Neural cell (in vitro differentiated cells): ENCODE data around the gene CRIM1. TPM values are rescaled to one million over a fixed set of nuclear protein-coding genes. Genes with fewer than 3 reads are reported as not detected.

Source experiments
- H2AFZ ChIP-seq: fragments of 200-600, 300-800 bp; sonication (generic), shearing (Covaris generic); 2 replicates; pipeline ENCODE4 v1.6.0; 2014; ENCODE audit warnings: low read depth, mild to moderate bottlenecking, antibody characterized with exemption, low read length, moderate library complexity
- H3F3A ChIP-seq: fragments of 200-600 bp; shearing (Covaris generic); 2 replicates; pipeline ENCODE4 v1.6.1; 2016; ENCODE audit warnings: mild to moderate bottlenecking, moderate library complexity, mixed read lengths, antibody characterized with exemption, low read length; ENCODE audit not compliant: insufficient read depth, poor library complexity, severe bottlenecking
- H3K27ac ChIP-seq: fragments of 200-600, 300-800 bp; sonication (generic), shearing (Covaris generic); 2 replicates; pipeline ENCODE4 v1.5.1; 2014; ENCODE audit warnings: mild to moderate bottlenecking, low read length, moderate library complexity
- H3K27me3 ChIP-seq: fragments of 300-800, 200-600 bp; sonication (generic), shearing (Covaris generic); 2 replicates; pipeline ENCODE4 v1.6.0; 2014; ENCODE audit warnings: mild to moderate bottlenecking, low read depth, low read length, moderate library complexity; ENCODE audit not compliant: insufficient read depth
- H3K36me3 ChIP-seq: fragments of 300-800, 200-600 bp; sonication (generic), shearing (Covaris generic); 2 replicates; pipeline ENCODE4 v1.5.1; 2014; ENCODE audit warnings: mild to moderate bottlenecking, antibody characterized with exemption, low read length, moderate library complexity; ENCODE audit not compliant: insufficient read depth
- H3K4me2 ChIP-seq: fragments of 300-800, 200-600 bp; sonication (generic), shearing (Covaris generic); 2 replicates; pipeline ENCODE4 v1.6.0; 2014; ENCODE audit warnings: mild to moderate bottlenecking, low read length
- H3K4me3 ChIP-seq: fragments of 300-800, 200-600 bp; sonication (generic), shearing (Covaris generic); 2 replicates; pipeline ENCODE4 v1.5.1; 2014; ENCODE audit warnings: mild to moderate bottlenecking, low read length, moderate library complexity
- H3K79me2 ChIP-seq: fragments of 200-600 bp; shearing (Covaris generic); replicated peaks from 2 replicates; pipeline ENCODE4 v1.6.0; 2014; ENCODE audit warnings: mild to moderate bottlenecking, low read length, moderate library complexity; ENCODE audit not compliant: insufficient read depth
- H3K9ac ChIP-seq: fragments of 300-800, 200-600 bp; sonication (generic), shearing (Covaris generic); 2 replicates; pipeline ENCODE4 v1.6.1; 2016; ENCODE audit warnings: mild to moderate bottlenecking, low read length, mixed read lengths
- H3K9me2 ChIP-seq: fragments of 200-600 bp; shearing (Covaris generic); 2 replicates; pipeline ENCODE4 v1.6.1; 2016; ENCODE audit warnings: mild to moderate bottlenecking, low read length, mixed read lengths; ENCODE audit not compliant: insufficient read depth
- H3K9me3 ChIP-seq: fragments of 200-600, 300-800 bp; sonication (generic), shearing (Covaris generic); 2 replicates; pipeline ENCODE4 v1.6.1; 2016; ENCODE audit warnings: mild to moderate bottlenecking, mixed run types, low read length, moderate library complexity, mixed read lengths
- H4K20me1 ChIP-seq: fragments of 200-600 bp; shearing (Covaris generic); 2 replicates; pipeline ENCODE4 v1.6.1; 2016; ENCODE audit warnings: mild to moderate bottlenecking, mixed run types; ENCODE audit not compliant: insufficient read depth
- EP300 ChIP-seq: fragments of 450-650 bp; conservative IDR thresholded peaks from 2 replicates; pipeline ENCODE4 v1.6.1; 2014; ENCODE audit warnings: antibody characterized with exemption, mild to moderate bottlenecking, moderate library complexity; ENCODE audit not compliant: poor library complexity, severe bottlenecking
- EZH2 ChIP-seq: fragments of 200-600, 300-800 bp; shearing (Covaris generic), sonication (generic); IDR thresholded peaks from 2 replicates; pipeline ENCODE4 v1.6.1; 2014; ENCODE audit warnings: antibody characterized with exemption, low read length, borderline replicate concordance, mild to moderate bottlenecking; ENCODE audit not compliant: insufficient read depth, poor library complexity, severe bottlenecking
- MXI1 ChIP-seq: fragments of 450-650 bp; conservative IDR thresholded peaks from 2 replicates; pipeline ENCODE4 v1.6.1; 2014; ENCODE audit warnings: antibody characterized with exemption, mild to moderate bottlenecking; ENCODE audit not compliant: poor library complexity, severe bottlenecking
- POLR2AphosphoS5 ChIP-seq: IDR thresholded peaks from 2 replicates; pipeline ENCODE4 v1.6.1; 2012
- RAD21 ChIP-seq: fragments of 450-650 bp; conservative IDR thresholded peaks from 2 replicates; pipeline ENCODE4 v1.6.1; 2014; ENCODE audit warnings: antibody characterized with exemption, mild to moderate bottlenecking, moderate library complexity
- SMC3 ChIP-seq: fragments of 450-650 bp; conservative IDR thresholded peaks from 2 replicates; pipeline ENCODE4 v1.6.1; 2014; ENCODE audit warnings: antibody characterized with exemption, mild to moderate bottlenecking, moderate library complexity; ENCODE audit not compliant: poor library complexity
- TAF1 ChIP-seq: IDR thresholded peaks from 2 replicates; pipeline ENCODE4 v1.6.1; 2012; ENCODE audit warnings: low read depth
- polyA plus RNA-seq: library from polyadenylated mRNA; depleted of rRNA; stranded (reverse); fragments of >200 nt; gene quantifications from 2 replicates; pipeline ENCODE4 v1.2.3, GENCODE V29; 2014
- TF ChIP-seq, protein P1 (sequence below): IDR thresholded peaks from 2 replicates; pipeline ENCODE4 v1.6.1; 2012; ENCODE audit warnings: borderline replicate concordance
- TF ChIP-seq, protein P2 (sequence below): fragments of 450-650 bp; IDR thresholded peaks from 2 replicates; pipeline ENCODE4 v1.5.1; 2014; ENCODE audit warnings: antibody characterized with exemption, mild to moderate bottlenecking, moderate library complexity; ENCODE audit not compliant: poor library complexity, severe bottlenecking

The CRIM1 gene
- polyA plus RNA-seq, 1 donor from 2014 or later: 6.7 TPM

GRCh38 chr2:36466135-36466534 lies 110.6 kb downstream of the CRIM1 start:
- no peaks in the 10 kb centered on the region for H4K20me1 ChIP-seq
- no peak overlapping the region for H3K9ac ChIP-seq
- no peaks in the 10 kb centered on the region for H3K9me3 ChIP-seq
- no peak overlapping the region for H3K4me2 ChIP-seq
- H3K9me2 ChIP-seq: no peaks in the 10 kb centered on the region
- H3F3A ChIP-seq: no peaks in the 10 kb centered on the region
- H3K36me3 ChIP-seq: no peaks in the 10 kb centered on the region
- H3K27me3 ChIP-seq: no peaks in the 10 kb centered on the region
- H2AFZ ChIP-seq: no peak overlapping the region
- H3K4me3 ChIP-seq: no peak overlapping the region
- H3K27ac ChIP-seq: no peak overlapping the region
- TF ChIP-seq SMC3 (no peak), EP300 (no peak), RAD21 (no peak), MXI1 (no peak), TAF1 (no peak), EZH2 (no peak), POLR2AphosphoS5 (no peak)
- TF ChIP-seq, protein P1, sequence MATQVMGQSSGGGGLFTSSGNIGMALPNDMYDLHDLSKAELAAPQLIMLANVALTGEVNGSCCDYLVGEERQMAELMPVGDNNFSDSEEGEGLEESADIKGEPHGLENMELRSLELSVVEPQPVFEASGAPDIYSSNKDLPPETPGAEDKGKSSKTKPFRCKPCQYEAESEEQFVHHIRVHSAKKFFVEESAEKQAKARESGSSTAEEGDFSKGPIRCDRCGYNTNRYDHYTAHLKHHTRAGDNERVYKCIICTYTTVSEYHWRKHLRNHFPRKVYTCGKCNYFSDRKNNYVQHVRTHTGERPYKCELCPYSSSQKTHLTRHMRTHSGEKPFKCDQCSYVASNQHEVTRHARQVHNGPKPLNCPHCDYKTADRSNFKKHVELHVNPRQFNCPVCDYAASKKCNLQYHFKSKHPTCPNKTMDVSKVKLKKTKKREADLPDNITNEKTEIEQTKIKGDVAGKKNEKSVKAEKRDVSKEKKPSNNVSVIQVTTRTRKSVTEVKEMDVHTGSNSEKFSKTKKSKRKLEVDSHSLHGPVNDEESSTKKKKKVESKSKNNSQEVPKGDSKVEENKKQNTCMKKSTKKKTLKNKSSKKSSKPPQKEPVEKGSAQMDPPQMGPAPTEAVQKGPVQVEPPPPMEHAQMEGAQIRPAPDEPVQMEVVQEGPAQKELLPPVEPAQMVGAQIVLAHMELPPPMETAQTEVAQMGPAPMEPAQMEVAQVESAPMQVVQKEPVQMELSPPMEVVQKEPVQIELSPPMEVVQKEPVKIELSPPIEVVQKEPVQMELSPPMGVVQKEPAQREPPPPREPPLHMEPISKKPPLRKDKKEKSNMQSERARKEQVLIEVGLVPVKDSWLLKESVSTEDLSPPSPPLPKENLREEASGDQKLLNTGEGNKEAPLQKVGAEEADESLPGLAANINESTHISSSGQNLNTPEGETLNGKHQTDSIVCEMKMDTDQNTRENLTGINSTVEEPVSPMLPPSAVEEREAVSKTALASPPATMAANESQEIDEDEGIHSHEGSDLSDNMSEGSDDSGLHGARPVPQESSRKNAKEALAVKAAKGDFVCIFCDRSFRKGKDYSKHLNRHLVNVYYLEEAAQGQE: no peak
- TF ChIP-seq, protein P2, sequence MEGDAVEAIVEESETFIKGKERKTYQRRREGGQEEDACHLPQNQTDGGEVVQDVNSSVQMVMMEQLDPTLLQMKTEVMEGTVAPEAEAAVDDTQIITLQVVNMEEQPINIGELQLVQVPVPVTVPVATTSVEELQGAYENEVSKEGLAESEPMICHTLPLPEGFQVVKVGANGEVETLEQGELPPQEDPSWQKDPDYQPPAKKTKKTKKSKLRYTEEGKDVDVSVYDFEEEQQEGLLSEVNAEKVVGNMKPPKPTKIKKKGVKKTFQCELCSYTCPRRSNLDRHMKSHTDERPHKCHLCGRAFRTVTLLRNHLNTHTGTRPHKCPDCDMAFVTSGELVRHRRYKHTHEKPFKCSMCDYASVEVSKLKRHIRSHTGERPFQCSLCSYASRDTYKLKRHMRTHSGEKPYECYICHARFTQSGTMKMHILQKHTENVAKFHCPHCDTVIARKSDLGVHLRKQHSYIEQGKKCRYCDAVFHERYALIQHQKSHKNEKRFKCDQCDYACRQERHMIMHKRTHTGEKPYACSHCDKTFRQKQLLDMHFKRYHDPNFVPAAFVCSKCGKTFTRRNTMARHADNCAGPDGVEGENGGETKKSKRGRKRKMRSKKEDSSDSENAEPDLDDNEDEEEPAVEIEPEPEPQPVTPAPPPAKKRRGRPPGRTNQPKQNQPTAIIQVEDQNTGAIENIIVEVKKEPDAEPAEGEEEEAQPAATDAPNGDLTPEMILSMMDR: no peak
- no peaks in the 10 kb centered on the region for H3K79me2 ChIP-seq

- Histone ChIP-seq H3K9me3 (no peaks in the 10 kb centered on the region), H3F3A (no peaks in the 10 kb centered on the region), H3K9me2 (no peaks in the 10 kb centered on the region), H3K27me3 (no peaks in the 10 kb centered on the region), H4K20me1 (no peaks in the 10 kb centered on the region), H3K4me2 (no peak overlapping the region), H3K27ac (no peak overlapping the region), H3K79me2 (no peaks in the 10 kb centered on the region), H2AFZ (no peak overlapping the region), H3K9ac (no peak overlapping the region), H3K4me3 (no peak overlapping the region), H3K36me3 (no peaks in the 10 kb centered on the region)
- TF ChIP-seq RAD21 (no peak), TAF1 (no peak), EZH2 (no peak), POLR2AphosphoS5 (no peak), SMC3 (no peak), EP300 (no peak), MXI1 (no peak)
- TF ChIP-seq, protein P1: no peak
- TF ChIP-seq, protein P2: no peak
Measured at GRCh38 chr2:36468463-36469105, 113.0 kb downstream of the CRIM1 start.
